GM21737 (cell line): ENCODE measurements around the gene STARD10.

ENCODE experiments used
- ATAC-seq: cut with Tn5 transposase; IDR thresholded peaks from one replicate; pipeline ENCODE4 v1.9.1; 2021; ENCODE audit warnings: mild to moderate bottlenecking, moderate library complexity; ENCODE audit not compliant: unreplicated experiment

Gene STARD10

GRCh38 chr11:72767203-72768062, 26.4 kb downstream of the STARD10 start:
- ATAC-seq: no peak

- no peak for ATAC-seq
Observed at GRCh38 chr11:72766152-72766902, 27.5 kb downstream of the STARD10 start.

- no peak for ATAC-seq
Observed at GRCh38 chr11:72764503-72764902, 29.3 kb downstream of the STARD10 start.

GRCh38 chr11:72763823-72764222, 30.0 kb downstream of the STARD10 start:
- ATAC-seq: no peak

- no peak for ATAC-seq
Observed at GRCh38 chr11:72762641-72763304, 31.1 kb downstream of the STARD10 start.

- ATAC-seq: no peak
Observed at GRCh38 chr11:72760539-72761405, 33.1 kb downstream of the STARD10 start.

- ATAC-seq: no peak
Observed at GRCh38 chr11:72759468-72759985, 34.3 kb downstream of the STARD10 start.

GRCh38 chr11:72758690-72759389, 35.0 kb downstream of the STARD10 start:
- no peak for ATAC-seq

- ATAC-seq: no peak
Observed at GRCh38 chr11:72758304-72758689, 35.5 kb downstream of the STARD10 start.

GRCh38 chr11:72755713-72756285, 38.0 kb downstream of the STARD10 start:
- ATAC-seq: no peak

GRCh38 chr11:72754544-72755155, 39.2 kb downstream of the STARD10 start:
- no peak for ATAC-seq

- ATAC-seq: no peak
Observed at GRCh38 chr11:72754149-72754543, 39.7 kb downstream of the STARD10 start.

- ATAC-seq: no peak
Observed at GRCh38 chr11:72753341-72754148, 40.3 kb downstream of the STARD10 start.

- peak; percentile 56 for ATAC-seq
Observed at GRCh38 chr11:72752088-72752914, 41.5 kb downstream of the STARD10 start, which contains the start of gene ARAP1. TSS of gene ARAP1 (minus strand) at chr11:72752408. CDS start at chr11:72727128, 25,280 bp downstream.

GRCh38 chr11:72751116-72752087, 42.4 kb downstream of the STARD10 start:
- no peak for ATAC-seq

GRCh38 chr11:72750556-72751115, 43.2 kb downstream of the STARD10 start:
- ATAC-seq: no peak
